Measurements from ENCODE around the gene TGFBR2. TPM values are rescaled to one million over a fixed set of nuclear protein-coding genes. Genes with fewer than 3 reads are reported as not detected.

The TGFBR2 gene
- polyA plus RNA-seq, 3 donors, result 46.6 to 60.3 (median 57.0) TPM

DNA sequence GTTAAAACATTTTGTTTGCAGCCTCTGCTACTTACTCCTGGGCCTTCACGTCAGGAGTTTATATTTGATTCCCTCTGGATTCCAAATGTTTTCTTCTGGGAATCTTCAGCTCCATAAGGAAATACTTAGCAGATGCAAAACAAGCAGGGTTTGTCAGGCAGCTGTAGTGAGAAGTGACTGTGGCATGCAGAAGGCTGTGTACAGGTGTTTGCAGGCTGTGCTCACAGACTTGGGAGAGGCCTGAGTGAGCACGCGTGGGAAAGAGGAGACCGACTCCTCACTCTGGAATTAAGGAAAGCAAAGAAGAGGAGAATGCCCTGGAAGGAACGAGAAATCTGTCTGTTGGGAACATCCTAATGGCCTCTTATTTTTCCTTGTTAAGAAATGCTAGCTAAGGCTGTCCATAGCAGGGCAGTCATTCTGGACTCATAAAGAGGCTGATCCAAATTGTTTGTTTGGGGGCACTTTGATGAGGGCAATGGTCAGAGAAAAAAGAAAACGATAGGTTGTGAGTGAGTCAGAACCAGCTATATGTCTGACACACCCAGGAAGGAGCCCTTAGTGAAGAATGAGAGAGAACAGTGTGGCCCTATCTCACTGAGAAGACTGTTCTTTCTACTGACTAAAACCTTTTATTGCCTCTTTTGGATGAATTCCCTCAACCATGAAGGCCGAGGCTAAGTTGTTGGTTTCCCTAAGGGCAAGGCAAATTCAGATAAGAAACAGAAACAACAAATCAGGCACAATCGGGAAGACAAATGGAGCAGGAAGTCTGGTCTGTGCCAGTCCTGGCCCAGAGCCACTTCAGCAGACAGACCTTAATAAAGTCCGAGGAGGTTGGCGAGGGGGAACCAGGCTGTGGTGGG, 82.6 kb downstream of the TGFBR2 start:
- Histone ChIP-seq H3K27ac (ENCODE audit: low read depth in 1 of 2, low read length in 2 of 2) (peak overlapping the region in 1 of 2 donors; percentile 59), H3K27me3 (ENCODE audit: control insufficient read depth in 2 of 2, insufficient read depth in 2 of 2, low read length in 2 of 2) (no peaks in the 10 kb centered on the region), H2AFZ (ENCODE audit: insufficient read depth, low read depth, low read length, poor library complexity, severe bottlenecking) (no peak overlapping the region), H3K4me2 (replicated peaks; ENCODE audit: extremely low read depth, low read length, poor library complexity, severe bottlenecking) (no peak overlapping the region), H3K36me3 (replicated peaks in 1 of 2; ENCODE audit: control insufficient read depth in 1 of 2, insufficient read depth in 2 of 2, low read length in 2 of 2) (peaks cover 84 to 99% of the 10 kb centered on the region in 2 donors), H3K4me3 (replicated peaks in 1 of 3; ENCODE audit: low read depth in 2 of 3, low read length in 3 of 3) (no peak overlapping the region), H3K79me2 (ENCODE audit: insufficient read depth, low read length) (peaks cover 13% of the 10 kb centered on the region), H3K9ac (ENCODE audit: insufficient read depth, low read length, poor library complexity, severe bottlenecking) (no peak overlapping the region), H4K20me1 (ENCODE audit: insufficient read depth, low read length) (peaks cover 99% of the 10 kb centered on the region), H3K9me3 (replicated peaks in 1 of 2; ENCODE audit: control insufficient read depth in 1 of 2, insufficient read depth in 1 of 2, low read length in 2 of 2) (no peaks in the 10 kb centered on the region), H3K4me1 (ENCODE audit: control insufficient read depth in 1 of 2, insufficient read depth in 2 of 2, low read length in 2 of 2) (no peaks in the 10 kb centered on the region)
- no peak overlapping the region for H3K4me3 Mint-ChIP-seq
- H3K27me3 Mint-ChIP-seq (ENCODE audit: low read depth in 3 of 3), result peaks cover 0 to 2% (median 0%) of the 10 kb centered on the region in 3 donors
- TF ChIP-seq, protein P1, sequence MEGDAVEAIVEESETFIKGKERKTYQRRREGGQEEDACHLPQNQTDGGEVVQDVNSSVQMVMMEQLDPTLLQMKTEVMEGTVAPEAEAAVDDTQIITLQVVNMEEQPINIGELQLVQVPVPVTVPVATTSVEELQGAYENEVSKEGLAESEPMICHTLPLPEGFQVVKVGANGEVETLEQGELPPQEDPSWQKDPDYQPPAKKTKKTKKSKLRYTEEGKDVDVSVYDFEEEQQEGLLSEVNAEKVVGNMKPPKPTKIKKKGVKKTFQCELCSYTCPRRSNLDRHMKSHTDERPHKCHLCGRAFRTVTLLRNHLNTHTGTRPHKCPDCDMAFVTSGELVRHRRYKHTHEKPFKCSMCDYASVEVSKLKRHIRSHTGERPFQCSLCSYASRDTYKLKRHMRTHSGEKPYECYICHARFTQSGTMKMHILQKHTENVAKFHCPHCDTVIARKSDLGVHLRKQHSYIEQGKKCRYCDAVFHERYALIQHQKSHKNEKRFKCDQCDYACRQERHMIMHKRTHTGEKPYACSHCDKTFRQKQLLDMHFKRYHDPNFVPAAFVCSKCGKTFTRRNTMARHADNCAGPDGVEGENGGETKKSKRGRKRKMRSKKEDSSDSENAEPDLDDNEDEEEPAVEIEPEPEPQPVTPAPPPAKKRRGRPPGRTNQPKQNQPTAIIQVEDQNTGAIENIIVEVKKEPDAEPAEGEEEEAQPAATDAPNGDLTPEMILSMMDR (IDR thresholded peaks at IDR 0.05), result no peak
- intact Hi-C loops (cut with micrococcal nuclease), result no loop called here
- DNase-seq, result no peak
- 80% methylated on average over 5 of the region's 10 CpGs for WGBS (ENCODE audit: insufficient coverage)
- H3K4me1 Mint-ChIP-seq, result peaks cover 27% of the 10 kb centered on the region
- H3K9me3 Mint-ChIP-seq, result peaks cover 0 to 2% (median 0%) of the 10 kb centered on the region in 7 donors
- H3K27ac Mint-ChIP-seq, result peak overlapping the region; percentile 0 to 86 (median 68)
- peaks cover 87 to 90% of the 10 kb centered on the region in 2 donors for H3K36me3 Mint-ChIP-seq

DNA sequence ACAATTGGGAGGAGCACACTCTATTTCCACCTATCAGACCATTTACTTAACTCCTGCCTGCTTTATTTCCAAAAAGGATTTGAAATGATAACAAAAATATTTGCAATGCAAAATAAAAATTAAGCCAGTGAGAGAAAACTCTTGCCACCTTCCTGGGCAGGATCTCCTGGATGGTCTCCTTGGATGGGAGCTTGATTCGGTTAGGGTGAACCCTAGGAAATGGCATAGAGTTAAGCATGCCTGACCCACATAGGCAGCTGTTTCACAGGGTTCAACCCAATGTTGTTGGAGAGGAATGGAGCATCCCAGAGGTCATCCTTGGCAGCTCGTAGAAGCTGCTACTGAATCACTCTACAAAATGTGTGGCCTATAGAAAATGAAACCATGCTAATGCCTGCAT, 83.8 kb downstream of the TGFBR2 start:
- no peak overlapping the region for H3K4me2 ChIP-seq (replicated peaks; ENCODE audit: extremely low read depth, low read length, poor library complexity, severe bottlenecking)
- H3K27me3 Mint-ChIP-seq (ENCODE audit: low read depth in 3 of 3), result peaks cover 0 to 2% (median 0%) of the 10 kb centered on the region in 3 donors
- TF ChIP-seq, protein P1 (IDR thresholded peaks at IDR 0.05), result no peak
- no peaks in the 10 kb centered on the region for H3K27me3 ChIP-seq (ENCODE audit: control insufficient read depth in 2 of 2, insufficient read depth in 2 of 2, low read length in 2 of 2)
- no peak for DNase-seq
- intact Hi-C loops (cut with micrococcal nuclease), result loop anchor here (10.0 kb wide), 1 partner anchor 675 kb away; no protein-coding TSS in a partner anchor
- WGBS (ENCODE audit: insufficient coverage), result 100% methylated on average over 1 of the region's 2 CpGs
- H3K4me1 Mint-ChIP-seq, result peaks cover 26% of the 10 kb centered on the region
- peak overlapping the region in 1 of 2 donors; percentile 33 for H3K27ac ChIP-seq (ENCODE audit: low read depth in 1 of 2, low read length in 2 of 2)
- peaks cover 88 to 99% of the 10 kb centered on the region in 2 donors for H3K36me3 ChIP-seq (replicated peaks in 1 of 2; ENCODE audit: control insufficient read depth in 1 of 2, insufficient read depth in 2 of 2, low read length in 2 of 2)
- no peak overlapping the region for H3K4me3 Mint-ChIP-seq
- no peaks in the 10 kb centered on the region for H3K9me3 ChIP-seq (replicated peaks in 1 of 2; ENCODE audit: control insufficient read depth in 1 of 2, insufficient read depth in 1 of 2, low read length in 2 of 2)
- H3K79me2 ChIP-seq (ENCODE audit: insufficient read depth, low read length), result peaks cover 8% of the 10 kb centered on the region
- no peak overlapping the region for H2AFZ ChIP-seq (ENCODE audit: insufficient read depth, low read depth, low read length, poor library complexity, severe bottlenecking)
- H3K4me3 ChIP-seq (replicated peaks in 1 of 3; ENCODE audit: low read depth in 2 of 3, low read length in 3 of 3), result no peak overlapping the region
- no peaks in the 10 kb centered on the region for H3K4me1 ChIP-seq (ENCODE audit: control insufficient read depth in 1 of 2, insufficient read depth in 2 of 2, low read length in 2 of 2)
- H3K9ac ChIP-seq (ENCODE audit: insufficient read depth, low read length, poor library complexity, severe bottlenecking), result no peak overlapping the region
- peak overlapping the region in 2 of 7 donors; percentile 23 to 83 for H3K27ac Mint-ChIP-seq
- peaks cover 0 to 2% (median 0%) of the 10 kb centered on the region in 7 donors for H3K9me3 Mint-ChIP-seq
- peaks cover 87 to 90% of the 10 kb centered on the region in 2 donors for H3K36me3 Mint-ChIP-seq
- H4K20me1 ChIP-seq (ENCODE audit: insufficient read depth, low read length), result peaks cover 99% of the 10 kb centered on the region

Data from CD14-positive monocyte (primary cell).